Activated naive CD8-positive, alpha-beta T cell treated with anti-CD3 and anti-CD28 coated beads, Interleukin-2, amount 10 ng/mL, durations not matched to agents 7 days and 5 days (primary cell): Measurements from ENCODE around the gene TEX10. TPM values are rescaled to one million over a fixed set of nuclear protein-coding genes. Genes with fewer than 3 reads are reported as not detected.

Experiments
- ATAC-seq: fragments of 150-1000 bp; cut with Tn5 transposase; one replicate; pipeline ENCODE4 v1.10.0; 2021; ENCODE audit warnings: low read depth, moderate library complexity
- POLR2A ChIA-PET: fragments of 350-600 bp; sonication (Branson Sonifier 250); formaldehyde crosslinking; loops from one replicate; lab custom pipeline; 2021; ENCODE audit warnings: antibody characterized with exemption; lab: Charles Lee
- DNase-seq: peaks from one replicate; pipeline ENCODE4 v3.0.0; 2021
- H3K27ac Mint-ChIP-seq: one replicate; pipeline ENCODE4 v1.8.0; 2022; ENCODE audit warnings: mild to moderate bottlenecking, mixed read lengths
- H3K27me3 Mint-ChIP-seq: one replicate; pipeline ENCODE4 v1.8.0; 2022; ENCODE audit warnings: mild to moderate bottlenecking, moderate library complexity, mixed read lengths
- H3K36me3 Mint-ChIP-seq: one replicate; pipeline ENCODE4 v1.8.0; 2021; ENCODE audit warnings: mild to moderate bottlenecking, mixed read lengths
- H3K4me1 Mint-ChIP-seq: one replicate; pipeline ENCODE4 v1.8.0; 2021; ENCODE audit warnings: mixed read lengths
- H3K4me3 Mint-ChIP-seq: one replicate; pipeline ENCODE4 v1.8.0; 2022; ENCODE audit warnings: mild to moderate bottlenecking, moderate library complexity, mixed read lengths
- H3K9me3 Mint-ChIP-seq: one replicate; pipeline ENCODE4 v1.8.0; 2021; ENCODE audit warnings: mixed read lengths
- total RNA-seq, 2 experiments: library from RNA; stranded (reverse); gene quantifications; one replicate each; pipeline ENCODE4 v1.2.3, GENCODE V29; 2021

Gene TEX10
- total RNA-seq, 2 experiments from 2014 or later, result 18.6 to 19.8 TPM

DNA sequence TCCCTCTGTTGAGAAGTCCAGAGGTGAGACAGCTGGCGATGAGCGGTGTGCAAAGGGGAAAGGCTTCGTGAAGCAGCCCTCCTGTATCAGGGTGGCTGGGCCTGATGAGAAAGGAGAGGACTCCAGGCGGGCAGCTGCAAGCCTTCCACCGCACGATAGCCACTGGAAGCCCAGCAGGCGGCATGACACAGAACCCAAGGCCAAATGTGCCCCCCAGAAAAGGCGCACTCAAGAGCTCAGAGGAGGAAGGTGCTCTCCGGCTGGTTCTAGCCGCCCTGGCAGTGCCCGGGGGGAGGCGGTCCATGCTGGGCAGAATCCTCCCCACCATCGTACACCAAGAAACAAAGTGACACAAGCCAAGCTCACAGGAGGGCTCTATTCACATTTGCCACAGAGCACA lies 60.3 kb downstream of the TEX10 start:
- POLR2A ChIA-PET, result interaction anchor here (0.6 kb wide), 1 partner anchor 15 kb away, joined by 3 read pairs; no protein-coding TSS in a partner anchor
- H3K36me3 Mint-ChIP-seq, result peaks cover 33% of the 10 kb centered on the region
- ATAC-seq, result no peak
- H3K4me1 Mint-ChIP-seq, result peaks cover 2% of the 10 kb centered on the region
- no peak overlapping the region for H3K4me3 Mint-ChIP-seq
- no peak overlapping the region for H3K27ac Mint-ChIP-seq
- peaks cover 7% of the 10 kb centered on the region for H3K9me3 Mint-ChIP-seq
- no peak for DNase-seq
- H3K27me3 Mint-ChIP-seq, result no peaks in the 10 kb centered on the region

DNA sequence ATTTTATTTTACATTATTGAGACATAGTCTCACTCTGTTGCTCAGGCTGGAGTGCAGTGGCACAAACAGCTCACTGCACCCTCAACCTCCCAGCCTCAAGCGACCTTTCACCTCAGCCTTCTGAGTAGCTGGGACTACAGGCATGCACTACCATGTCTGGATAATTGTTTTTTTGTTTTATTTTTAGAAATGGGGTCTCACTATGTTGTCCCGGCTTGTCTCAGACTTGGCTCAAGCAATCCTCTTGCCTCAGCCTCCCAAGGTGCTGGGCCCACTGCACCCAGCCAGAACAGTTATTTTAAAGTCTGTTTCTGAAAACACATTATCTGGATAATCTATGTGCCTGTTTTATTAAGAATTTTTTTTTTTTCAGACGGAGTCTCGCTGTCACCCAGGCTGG lies 62.0 kb downstream of the TEX10 start:
- Mint-ChIP-seq H3K4me1 (no peaks in the 10 kb centered on the region), H3K4me3 (no peak overlapping the region), H3K27ac (no peak overlapping the region), H3K36me3 (peaks cover 46% of the 10 kb centered on the region), H3K27me3 (no peaks in the 10 kb centered on the region), H3K9me3 (peaks cover 10% of the 10 kb centered on the region)
- POLR2A ChIA-PET, result no interaction called here
- DNase-seq (no peak), ATAC-seq (no peak)

DNA sequence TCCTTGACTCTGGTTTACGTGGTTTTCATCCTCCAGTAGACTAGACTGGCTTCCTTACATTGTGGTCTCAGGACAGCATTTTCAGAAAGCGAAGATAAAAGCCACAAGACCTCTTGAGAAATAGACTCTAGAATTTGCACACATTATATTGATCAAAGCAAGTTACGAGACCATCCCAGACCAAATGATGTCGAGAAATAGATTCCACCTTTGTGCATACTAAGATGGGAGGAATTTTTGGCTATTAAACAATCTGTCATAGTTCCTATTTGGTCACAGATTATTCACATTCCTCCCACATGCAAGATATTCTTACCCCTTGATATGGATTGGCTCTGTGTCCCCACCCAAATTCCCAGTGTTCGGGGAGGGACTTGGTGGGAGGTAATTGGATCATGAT lies 65.6 kb downstream of the TEX10 start:
- Mint-ChIP-seq H3K4me3 (no peak overlapping the region), H3K27me3 (no peaks in the 10 kb centered on the region), H3K36me3 (peaks cover 64% of the 10 kb centered on the region), H3K9me3 (peaks cover 15% of the 10 kb centered on the region), H3K27ac (no peak overlapping the region), H3K4me1 (no peaks in the 10 kb centered on the region)
- POLR2A ChIA-PET, result no interaction called here
- ATAC-seq (no peak), DNase-seq (no peak)

GRCh38 chr9:100286257-100286656 lies 66.5 kb downstream of the TEX10 start:
- Mint-ChIP-seq H3K4me3 (no peak overlapping the region), H3K27me3 (no peaks in the 10 kb centered on the region)
- POLR2A ChIA-PET, result no interaction called here

DNA sequence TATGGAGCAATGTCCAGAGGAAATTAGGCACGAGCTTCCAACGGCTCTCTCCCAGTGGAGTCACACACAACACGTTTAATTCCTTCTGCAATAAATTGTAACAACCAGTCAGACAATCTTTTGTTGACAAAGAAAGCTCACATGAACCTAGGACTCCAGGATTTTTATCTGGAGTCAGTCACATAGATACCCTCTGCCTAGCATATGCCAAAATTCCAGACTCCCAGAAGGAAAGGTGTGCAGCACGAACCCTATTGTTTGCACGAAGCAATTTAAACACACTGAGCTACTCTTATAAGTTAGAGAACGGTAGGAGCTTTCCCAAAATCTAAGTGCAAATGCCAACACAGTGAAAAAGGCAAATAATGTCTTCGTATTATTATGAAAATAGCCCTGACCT lies 67.1 kb downstream of the TEX10 start:
- POLR2A ChIA-PET, result no interaction called here
- peaks cover 54% of the 10 kb centered on the region for H3K36me3 Mint-ChIP-seq
- ATAC-seq (no peak), DNase-seq (no peak)
- no peaks in the 10 kb centered on the region for H3K27me3 Mint-ChIP-seq
- H3K27ac Mint-ChIP-seq, result no peak overlapping the region
- H3K4me1 Mint-ChIP-seq, result no peaks in the 10 kb centered on the region
- H3K9me3 Mint-ChIP-seq, result peaks cover 15% of the 10 kb centered on the region
- H3K4me3 Mint-ChIP-seq, result no peak overlapping the region

More at GRCh38 chr9:100286257-100286656, 66.5 kb downstream of the TEX10 start:
- no peak for DNase-seq
- H3K27ac Mint-ChIP-seq, result no peak overlapping the region
- peaks cover 57% of the 10 kb centered on the region for H3K36me3 Mint-ChIP-seq
- no peaks in the 10 kb centered on the region for H3K4me1 Mint-ChIP-seq
- no peak for ATAC-seq
- H3K9me3 Mint-ChIP-seq, result peaks cover 15% of the 10 kb centered on the region

DNA sequence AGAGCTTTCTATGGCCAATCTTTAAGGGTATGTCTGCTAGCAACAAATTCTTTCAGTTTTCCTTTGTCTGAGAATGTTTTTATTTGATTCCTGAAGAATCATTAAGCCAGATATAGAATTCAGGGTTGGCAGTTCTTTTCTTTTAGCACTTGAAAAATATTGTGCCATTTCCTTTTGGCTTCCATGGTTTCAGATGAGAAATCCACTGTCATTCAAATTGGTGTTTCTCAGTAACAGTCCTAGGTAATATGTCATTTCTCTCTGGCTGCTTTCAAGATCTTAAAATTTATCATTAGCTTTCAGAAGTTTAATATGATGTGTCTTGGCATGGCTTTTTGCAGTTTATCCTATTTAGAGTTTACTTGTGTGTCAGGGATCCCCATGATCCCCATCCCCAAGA lies 67.7 kb downstream of the TEX10 start:
- Mint-ChIP-seq H3K27me3 (no peaks in the 10 kb centered on the region), H3K4me3 (no peak overlapping the region), H3K36me3 (peaks cover 54% of the 10 kb centered on the region), H3K4me1 (no peaks in the 10 kb centered on the region), H3K27ac (no peak overlapping the region), H3K9me3 (peaks cover 15% of the 10 kb centered on the region)
- DNase-seq (no peak), ATAC-seq (no peak)
- POLR2A ChIA-PET, result no interaction called here

DNA sequence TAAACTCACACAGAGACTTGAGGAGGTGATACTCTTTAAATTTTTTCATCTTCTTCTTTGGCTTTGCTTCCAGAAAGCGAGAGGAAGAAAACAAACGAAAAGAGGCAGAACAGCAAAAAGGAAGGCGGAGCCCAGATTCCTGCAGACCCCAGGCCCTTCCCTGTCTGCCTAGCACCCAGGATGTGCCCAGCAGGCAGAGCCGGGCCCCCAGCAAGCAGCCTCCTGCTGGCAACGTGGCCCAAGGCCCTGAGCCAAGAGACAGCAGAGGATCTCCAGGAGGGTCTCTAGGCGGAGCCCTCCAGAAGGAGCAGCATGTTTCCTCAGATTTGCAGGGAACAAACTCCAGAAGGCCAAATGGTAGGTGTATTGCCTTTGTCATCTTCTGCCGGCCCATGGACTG lies 68.5 kb downstream of the TEX10 start:
- peaks cover 51% of the 10 kb centered on the region for H3K36me3 Mint-ChIP-seq
- DNase-seq (no peak), ATAC-seq (no peak)
- H3K9me3 Mint-ChIP-seq, result peaks cover 13% of the 10 kb centered on the region
- H3K27me3 Mint-ChIP-seq, result no peaks in the 10 kb centered on the region
- no peak overlapping the region for H3K4me3 Mint-ChIP-seq
- no peak overlapping the region for H3K27ac Mint-ChIP-seq
- POLR2A ChIA-PET, result no interaction called here
- no peaks in the 10 kb centered on the region for H3K4me1 Mint-ChIP-seq

- Mint-ChIP-seq H3K4me1 (no peaks in the 10 kb centered on the region), H3K9me3 (peaks cover 8% of the 10 kb centered on the region), H3K27me3 (no peaks in the 10 kb centered on the region), H3K27ac (no peak overlapping the region), H3K4me3 (no peak overlapping the region), H3K36me3 (peaks cover 47% of the 10 kb centered on the region)
- no peak for DNase-seq
- ATAC-seq, result no peak
- POLR2A ChIA-PET, result no interaction called here
Measured at GRCh38 chr9:100282388-100282719, 70.4 kb downstream of the TEX10 start.

DNA sequence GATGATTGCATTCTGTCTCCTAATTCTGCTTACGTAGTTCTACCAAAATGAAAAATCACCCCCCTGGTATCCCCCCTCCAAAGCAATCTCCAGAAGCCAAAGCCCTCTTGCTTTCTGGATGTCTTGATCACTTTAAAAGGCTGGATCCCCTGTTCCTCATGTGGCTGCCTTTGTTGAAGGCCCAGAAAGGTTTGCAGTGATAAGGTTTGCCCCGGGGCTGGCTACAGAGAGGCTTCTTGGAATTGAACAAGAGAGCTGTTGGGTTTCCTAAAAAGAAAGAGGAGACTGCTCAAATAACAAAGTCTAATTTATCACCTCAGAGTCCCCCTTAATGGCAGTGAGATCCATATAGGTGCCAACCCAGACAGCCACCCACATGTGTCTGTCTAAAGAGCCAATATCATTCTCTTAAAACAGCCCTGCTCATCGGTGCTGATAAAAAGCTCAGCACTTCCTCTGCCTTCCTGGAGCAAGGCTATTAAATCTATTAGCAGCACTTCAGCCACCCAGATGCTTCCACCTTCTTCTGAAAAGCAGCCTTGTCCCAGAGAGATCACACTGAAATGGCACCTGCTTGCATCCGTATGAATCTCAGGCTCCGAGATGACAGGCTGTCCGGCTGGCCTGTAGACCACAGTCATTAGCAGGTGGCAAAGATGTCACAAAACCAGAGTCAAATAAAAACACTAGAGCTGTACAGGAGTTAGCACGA lies 70.9 kb downstream of the TEX10 start:
- no peak overlapping the region for H3K4me3 Mint-ChIP-seq
- H3K4me1 Mint-ChIP-seq, result no peaks in the 10 kb centered on the region
- POLR2A ChIA-PET, result no interaction called here
- H3K9me3 Mint-ChIP-seq, result peaks cover 8% of the 10 kb centered on the region
- ATAC-seq (no peak), DNase-seq (no peak)
- peaks cover 48% of the 10 kb centered on the region for H3K36me3 Mint-ChIP-seq
- no peak overlapping the region for H3K27ac Mint-ChIP-seq
- no peaks in the 10 kb centered on the region for H3K27me3 Mint-ChIP-seq

DNA sequence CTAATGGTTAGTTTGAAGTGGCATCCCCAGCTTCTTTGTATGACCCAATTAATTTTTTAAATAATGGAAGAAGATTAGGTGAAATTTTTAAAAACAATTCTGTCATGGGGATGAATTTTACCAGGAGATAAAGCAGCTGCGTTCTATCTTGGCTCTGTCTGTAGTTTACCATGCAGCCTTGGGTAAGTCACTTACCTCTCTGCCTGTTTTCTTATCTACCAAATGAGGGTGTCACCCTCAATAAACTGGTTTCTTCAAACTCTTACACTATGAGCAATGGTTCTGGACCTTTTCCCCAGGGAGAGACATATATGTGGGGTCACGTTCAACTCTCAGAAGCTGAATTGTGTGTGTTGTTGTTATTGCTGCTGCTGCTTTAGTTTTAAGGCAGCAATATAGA lies 71.7 kb downstream of the TEX10 start:
- peaks cover 49% of the 10 kb centered on the region for H3K36me3 Mint-ChIP-seq

DNA sequence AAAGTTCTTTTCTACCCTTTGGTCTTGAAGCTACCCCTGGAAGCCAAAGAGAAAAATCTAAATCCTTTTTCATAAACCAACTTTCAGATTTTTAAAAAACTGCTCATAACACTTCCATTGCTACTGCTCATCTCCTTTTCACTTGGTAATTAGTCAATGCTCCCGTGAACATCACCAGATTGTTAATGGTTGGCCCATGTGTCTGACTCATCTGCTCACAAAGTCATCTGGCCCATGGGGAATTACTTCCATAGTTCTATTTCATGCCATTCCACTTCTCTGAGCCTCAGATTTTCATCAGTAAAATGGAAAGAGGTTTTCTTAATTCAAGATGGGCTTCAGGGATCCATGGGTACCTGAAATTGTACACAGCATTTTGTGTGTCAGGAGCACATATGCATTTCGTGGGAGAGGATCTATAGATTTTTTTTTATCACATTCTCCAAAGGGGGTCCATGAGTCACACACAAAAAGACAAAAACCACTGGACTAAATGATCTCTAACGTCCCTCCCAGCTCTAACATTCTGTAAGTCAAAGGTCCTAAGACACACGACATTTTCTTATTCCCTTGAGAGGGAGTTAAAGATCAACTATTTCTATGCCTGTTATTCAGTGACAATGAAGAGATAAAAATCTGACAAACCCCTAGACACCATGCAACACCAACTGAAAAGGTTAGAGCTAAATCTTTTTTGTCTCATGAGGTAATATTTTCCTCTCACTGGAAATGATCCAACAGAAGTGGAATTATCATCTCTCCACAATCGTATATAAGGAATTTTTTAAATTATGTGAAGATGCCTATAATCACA lies 75.4 kb downstream of the TEX10 start:
- DNase-seq, result no peak
- H3K36me3 Mint-ChIP-seq, result peaks cover 36% of the 10 kb centered on the region

More for the DNA sequence above, 71.7 kb downstream of the TEX10 start:
- POLR2A ChIA-PET, result no interaction called here
- ATAC-seq (no peak), DNase-seq (no peak)
- peaks cover 6% of the 10 kb centered on the region for H3K9me3 Mint-ChIP-seq
- no peak overlapping the region for H3K27ac Mint-ChIP-seq
- H3K4me1 Mint-ChIP-seq, result no peaks in the 10 kb centered on the region
- no peaks in the 10 kb centered on the region for H3K27me3 Mint-ChIP-seq
- no peak overlapping the region for H3K4me3 Mint-ChIP-seq

GRCh38 chr9:100269656-100270055 lies 83.1 kb downstream of the TEX10 start:
- DNase-seq (no peak), ATAC-seq (no peak)
- H3K27ac Mint-ChIP-seq, result no peak overlapping the region
- H3K36me3 Mint-ChIP-seq, result peaks cover 17% of the 10 kb centered on the region
- POLR2A ChIA-PET, result no interaction called here
- no peaks in the 10 kb centered on the region for H3K9me3 Mint-ChIP-seq
- no peak overlapping the region for H3K4me3 Mint-ChIP-seq
- no peaks in the 10 kb centered on the region for H3K4me1 Mint-ChIP-seq
- no peaks in the 10 kb centered on the region for H3K27me3 Mint-ChIP-seq

More for the DNA sequence above, 75.4 kb downstream of the TEX10 start:
- POLR2A ChIA-PET, result interaction anchor here (0.7 kb wide), 2 partner anchors 15 to 19 kb away, joined by 3 read pairs; no protein-coding TSS in a partner anchor
- no peaks in the 10 kb centered on the region for H3K4me1 Mint-ChIP-seq
- no peak overlapping the region for H3K27ac Mint-ChIP-seq
- no peaks in the 10 kb centered on the region for H3K9me3 Mint-ChIP-seq
- H3K4me3 Mint-ChIP-seq, result no peak overlapping the region
- no peaks in the 10 kb centered on the region for H3K27me3 Mint-ChIP-seq
- no peak for ATAC-seq

DNA sequence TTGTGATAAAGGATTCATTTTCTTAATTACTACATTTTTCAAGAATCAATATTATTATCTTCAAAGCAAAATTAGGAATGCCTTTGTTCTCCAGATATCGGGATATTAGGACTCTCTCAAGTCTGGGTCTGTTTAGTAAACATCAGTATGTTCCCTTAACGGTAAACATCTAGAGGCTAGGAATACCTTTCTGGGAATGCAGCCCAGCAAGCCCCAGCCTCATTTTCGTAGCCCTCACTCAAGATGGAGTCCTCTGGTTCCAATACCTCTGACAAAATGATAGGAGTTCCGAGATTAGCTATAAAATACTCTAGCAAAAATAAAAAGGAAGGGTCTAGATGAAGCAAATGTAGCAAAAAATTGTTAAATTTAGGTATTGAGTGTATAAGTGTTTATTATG lies 84.5 kb downstream of the TEX10 start:
- POLR2A ChIA-PET, result no interaction called here
- no peaks in the 10 kb centered on the region for H3K4me1 Mint-ChIP-seq
- no peak for DNase-seq
- H3K27me3 Mint-ChIP-seq, result no peaks in the 10 kb centered on the region
- no peak overlapping the region for H3K4me3 Mint-ChIP-seq
- no peak for ATAC-seq
- H3K9me3 Mint-ChIP-seq, result no peaks in the 10 kb centered on the region
- peaks cover 20% of the 10 kb centered on the region for H3K36me3 Mint-ChIP-seq
- no peak overlapping the region for H3K27ac Mint-ChIP-seq

- Mint-ChIP-seq H3K4me1 (no peaks in the 10 kb centered on the region), H3K9me3 (no peaks in the 10 kb centered on the region), H3K27ac (no peak overlapping the region), H3K36me3 (peaks cover 14% of the 10 kb centered on the region), H3K4me3 (no peak overlapping the region), H3K27me3 (no peaks in the 10 kb centered on the region)
- ATAC-seq (no peak), DNase-seq (no peak)
- POLR2A ChIA-PET, result no interaction called here
Measured at GRCh38 chr9:100267211-100267610, 85.5 kb downstream of the TEX10 start.
